Left forelimb (tissue), 1 donor: ENCODE results near the gene TMPRSS15.

Source experiments
- DNase-seq: peaks from one replicate; pipeline ENCODE4 v3.0.0-alpha.2; 2018; ENCODE audit warnings: low spot score

Gene TMPRSS15

DNA sequence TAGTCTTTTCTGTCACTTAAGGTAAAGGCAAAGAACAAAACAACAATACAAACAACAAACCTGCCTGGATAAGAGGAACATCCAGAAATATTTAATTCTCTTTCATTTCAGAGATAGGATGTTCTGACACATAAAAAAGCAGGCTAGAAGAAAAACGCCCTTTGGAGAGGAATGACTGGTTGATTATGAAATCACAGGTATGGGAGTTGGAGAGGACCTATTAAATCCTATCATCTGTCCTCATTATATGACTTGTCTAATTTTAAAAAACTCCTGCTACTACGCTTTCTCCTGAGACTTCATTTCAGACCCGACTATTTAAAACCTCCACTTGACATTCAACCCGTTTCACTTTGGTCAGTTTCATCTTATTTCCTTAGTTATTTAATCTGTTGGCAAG lies 54.1 kb downstream of the TMPRSS15 start:
- DNase-seq, result no peak

DNA sequence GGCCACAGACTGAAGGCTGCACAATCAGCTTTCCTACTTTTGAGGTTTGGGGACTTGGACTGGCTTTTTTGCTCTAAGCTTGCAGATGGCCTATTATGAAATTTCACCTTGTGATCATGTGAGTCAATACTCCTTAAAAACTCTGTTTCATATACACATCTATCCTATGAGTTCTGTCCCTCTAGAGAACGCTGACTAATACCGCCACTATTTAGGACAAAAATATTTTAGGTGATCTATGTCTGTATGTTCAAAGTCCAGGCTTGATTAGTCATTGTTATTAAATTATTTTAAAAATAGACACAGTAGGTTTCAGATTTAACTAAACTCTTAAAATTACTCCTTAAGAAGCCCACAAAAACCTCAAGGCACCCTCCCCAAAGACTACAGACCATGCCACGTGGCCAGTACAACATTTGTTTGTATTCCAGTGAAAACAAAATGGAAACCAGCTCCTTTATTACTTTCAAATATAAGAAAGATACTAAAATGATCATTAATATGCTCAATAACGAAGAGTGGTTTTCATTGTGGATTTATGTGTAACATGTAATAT lies 63.1 kb downstream of the TMPRSS15 start:
- DNase-seq, result no peak

DNA sequence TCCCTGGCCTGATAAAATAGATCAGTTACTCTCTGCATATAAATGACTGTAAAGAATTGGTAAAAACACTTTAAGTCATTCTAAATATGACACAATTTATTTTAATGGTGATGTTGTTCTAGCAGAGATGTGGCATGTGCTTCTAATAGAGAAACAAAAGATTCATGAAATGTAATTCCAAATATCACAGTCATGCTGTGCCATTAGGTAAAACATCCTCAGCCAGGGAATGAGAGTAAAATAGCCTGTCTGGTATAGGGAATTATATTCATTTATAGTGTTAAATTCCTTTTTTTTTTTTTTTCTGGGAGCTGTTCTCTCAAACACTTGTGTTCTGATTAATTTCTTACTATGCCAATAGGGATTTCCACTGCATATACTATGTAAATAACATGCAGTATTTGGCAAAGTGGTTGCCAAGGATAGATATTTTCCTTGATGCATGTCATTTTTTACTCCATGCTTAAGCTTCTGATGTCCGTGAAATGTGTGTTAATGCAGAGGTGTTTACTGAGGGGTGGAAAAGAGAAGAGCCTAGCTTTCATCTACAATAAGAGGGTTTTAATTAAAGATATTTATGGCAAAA lies 67.8 kb downstream of the TMPRSS15 start:
- DNase-seq, result no peak

DNA sequence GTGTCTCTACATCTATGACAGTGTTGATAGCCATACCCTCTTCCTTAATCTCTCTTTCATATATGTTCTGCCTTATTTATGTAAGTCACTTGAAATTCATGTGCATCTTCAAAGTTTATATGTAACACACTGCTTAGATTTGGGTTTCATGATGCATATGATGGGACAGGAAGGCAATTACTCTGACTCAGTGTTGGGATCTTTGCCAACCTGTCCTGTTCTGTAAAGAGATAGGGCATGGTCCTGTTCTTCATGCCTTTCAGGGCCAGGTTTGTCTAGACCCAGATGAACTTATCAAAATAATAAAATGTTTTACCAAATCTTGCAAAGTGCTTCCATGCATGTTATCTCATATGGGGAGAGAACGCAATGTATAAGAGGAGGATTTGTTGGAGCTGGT lies 69.5 kb downstream of the TMPRSS15 start:
- DNase-seq, result no peak

DNA sequence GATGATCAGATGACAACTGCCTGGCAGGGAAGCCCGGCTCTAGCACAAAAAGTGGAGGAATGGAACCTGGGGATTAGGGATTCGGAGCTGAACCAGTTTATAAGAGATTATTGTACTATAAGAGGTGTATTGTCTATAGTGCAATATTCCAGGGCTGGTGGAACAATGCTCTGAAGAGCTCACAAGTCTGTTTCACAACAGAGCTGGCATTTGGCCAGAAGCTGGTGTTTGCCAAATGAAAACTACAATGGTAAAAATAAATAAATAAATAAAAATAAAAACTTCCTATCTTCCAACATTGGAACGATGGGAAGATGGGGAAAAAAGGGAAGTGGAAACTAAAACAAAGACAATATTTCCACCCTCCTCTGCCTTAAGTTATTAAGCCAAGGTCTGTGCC lies 85.4 kb downstream of the TMPRSS15 start:
- no peak for DNase-seq

DNA sequence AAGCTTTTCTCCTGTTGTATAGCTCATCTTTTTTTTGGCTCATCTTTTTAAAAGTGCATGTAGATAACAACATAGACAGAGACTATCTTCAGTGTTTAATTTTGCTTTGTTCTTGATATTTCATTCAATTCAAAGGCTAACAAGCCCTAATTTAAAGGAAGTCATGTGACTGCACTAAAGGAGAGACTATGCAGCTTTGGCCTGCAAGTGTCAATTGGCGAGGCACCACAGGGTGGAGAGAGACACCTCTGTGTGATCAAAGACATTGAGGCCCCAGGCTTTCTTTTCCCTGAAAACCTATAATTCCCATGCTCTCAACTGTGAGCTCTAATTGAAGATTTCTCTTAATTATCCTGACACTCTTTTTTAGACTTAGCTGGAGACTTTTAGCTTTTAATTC lies 105.4 kb downstream of the TMPRSS15 start:
- DNase-seq, result no peak

DNA sequence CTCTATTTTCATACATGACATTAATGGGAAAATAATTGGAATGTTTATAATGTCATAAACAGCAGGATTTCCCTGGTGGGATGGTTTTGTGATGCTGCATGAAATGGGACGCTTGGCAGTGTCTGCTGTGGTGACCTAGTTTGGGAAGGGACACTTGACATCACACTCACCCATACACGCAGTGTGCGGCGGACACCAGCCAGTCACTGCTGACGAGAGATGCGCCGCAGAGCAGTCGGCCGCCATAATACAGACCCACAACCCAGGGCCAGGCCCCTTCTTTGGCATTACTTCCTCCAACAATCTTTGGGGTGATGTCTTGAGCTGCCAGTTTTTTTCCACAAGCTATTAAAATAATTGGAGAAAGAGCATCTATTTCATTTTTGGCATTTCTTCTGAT lies 109.5 kb downstream of the TMPRSS15 start:
- DNase-seq, result no peak

DNA sequence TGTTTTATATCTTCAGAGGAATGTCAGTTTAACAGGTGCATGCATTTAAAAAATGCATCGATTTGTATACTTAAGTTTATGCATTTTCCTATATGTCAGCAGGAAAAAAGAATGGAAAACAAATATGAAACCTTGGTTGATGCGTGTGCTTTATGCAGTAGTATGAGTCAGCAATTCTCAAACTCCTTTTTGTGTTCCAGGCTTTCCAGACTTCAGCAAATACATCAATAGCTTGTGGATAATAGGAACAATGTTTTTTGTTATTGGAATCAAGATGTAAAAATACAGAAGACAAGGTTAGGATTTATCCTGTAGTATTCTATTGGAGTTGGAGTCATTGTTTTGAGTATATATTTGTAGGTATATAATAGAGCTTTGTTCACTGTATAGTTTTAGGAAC lies 113.7 kb downstream of the TMPRSS15 start:
- no peak for DNase-seq

DNA sequence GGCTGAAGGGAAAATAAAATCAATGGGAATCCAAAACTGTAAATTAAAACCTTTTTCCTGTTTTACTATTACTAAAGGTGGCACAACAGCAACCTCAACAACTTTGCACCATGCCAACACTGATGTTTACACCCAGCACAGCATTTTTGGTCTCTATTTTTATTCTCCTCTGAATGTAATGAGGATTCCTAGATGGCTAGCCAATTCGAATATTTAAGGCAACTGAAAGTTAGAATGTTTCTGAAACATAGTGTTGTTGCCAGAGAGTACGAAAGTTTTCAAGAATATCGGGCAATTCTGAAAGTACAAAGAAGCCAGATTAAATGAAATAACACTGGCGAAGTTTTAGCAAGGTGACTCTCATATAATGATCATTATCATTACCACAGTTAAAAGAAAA lies 118.2 kb downstream of the TMPRSS15 start:
- no peak for DNase-seq

DNA sequence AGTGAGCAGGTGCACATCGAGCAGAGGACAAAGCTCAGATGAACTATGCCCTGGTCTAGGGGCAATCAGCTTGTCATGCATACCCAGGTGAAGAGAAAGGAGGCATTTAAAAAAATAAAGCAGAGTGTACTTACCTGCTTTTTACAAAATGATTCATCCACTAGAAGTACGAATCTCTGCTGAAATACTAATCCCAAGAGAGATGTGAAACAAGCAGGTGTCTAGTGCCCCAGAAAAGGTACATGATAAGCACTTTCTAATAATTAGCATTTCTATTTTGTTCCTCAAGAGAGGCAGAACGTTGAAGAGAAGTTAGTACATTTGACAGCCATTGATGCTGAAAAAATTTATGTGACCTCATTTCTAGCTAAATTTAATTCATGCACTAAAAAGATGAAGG lies 127.8 kb downstream of the TMPRSS15 start:
- no peak for DNase-seq

DNA sequence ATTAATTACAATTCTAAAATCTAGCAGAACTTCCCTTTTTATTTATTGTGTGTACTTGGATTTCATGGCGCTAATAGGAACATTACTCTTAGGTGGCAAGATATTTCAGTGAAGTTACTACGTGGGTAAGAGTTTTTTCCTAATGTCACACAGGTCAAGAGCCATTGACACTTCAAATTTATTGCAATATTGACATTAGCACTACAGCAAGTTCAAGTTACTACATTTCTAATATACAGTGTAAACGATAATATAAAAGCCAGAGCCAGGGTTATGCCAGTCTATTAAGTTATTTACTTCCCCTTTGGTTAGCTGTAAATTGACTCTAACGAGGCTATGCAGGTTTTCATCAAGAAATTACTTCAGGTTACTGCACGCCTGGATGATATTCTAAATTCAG lies 129.2 kb downstream of the TMPRSS15 start:
- no peak for DNase-seq

DNA sequence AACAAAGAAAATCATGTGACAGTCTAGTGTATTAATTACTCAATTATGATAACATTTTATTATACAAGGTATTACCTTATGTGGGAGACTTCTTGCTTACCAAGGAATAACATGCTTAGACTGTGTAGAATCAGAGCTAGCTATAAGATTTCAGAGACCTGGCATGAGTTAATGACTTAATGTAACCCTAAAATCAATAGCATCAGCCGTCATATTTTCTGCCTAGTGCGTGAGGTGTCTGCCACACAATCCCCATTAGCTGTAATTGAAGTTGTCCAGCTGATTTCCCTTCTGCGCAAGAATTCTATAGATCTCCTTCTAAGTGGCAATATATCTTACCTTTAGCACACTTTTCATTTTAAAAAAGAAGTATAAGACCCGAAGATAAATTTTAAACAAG lies 130.2 kb downstream of the TMPRSS15 start:
- DNase-seq, result no peak

DNA sequence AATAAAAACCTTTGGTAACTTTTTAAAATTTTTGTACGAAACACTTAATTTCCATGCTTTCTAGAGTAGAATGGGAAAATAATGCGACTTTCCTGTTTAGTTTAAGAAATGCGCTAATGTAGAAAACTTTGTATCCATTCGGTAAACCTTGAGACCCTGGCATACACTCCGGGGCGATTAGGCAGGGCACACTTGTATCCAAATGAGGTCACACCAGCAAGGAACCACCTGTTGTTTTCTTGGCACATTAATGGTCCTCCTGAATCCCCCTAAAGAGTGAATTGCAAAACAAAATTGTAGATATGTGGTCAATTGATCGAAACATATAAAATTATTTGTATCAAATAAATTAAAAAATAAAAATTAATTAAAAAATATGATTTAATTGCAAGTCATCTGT lies 133.7 kb downstream of the TMPRSS15 start:
- DNase-seq, result no peak

DNA sequence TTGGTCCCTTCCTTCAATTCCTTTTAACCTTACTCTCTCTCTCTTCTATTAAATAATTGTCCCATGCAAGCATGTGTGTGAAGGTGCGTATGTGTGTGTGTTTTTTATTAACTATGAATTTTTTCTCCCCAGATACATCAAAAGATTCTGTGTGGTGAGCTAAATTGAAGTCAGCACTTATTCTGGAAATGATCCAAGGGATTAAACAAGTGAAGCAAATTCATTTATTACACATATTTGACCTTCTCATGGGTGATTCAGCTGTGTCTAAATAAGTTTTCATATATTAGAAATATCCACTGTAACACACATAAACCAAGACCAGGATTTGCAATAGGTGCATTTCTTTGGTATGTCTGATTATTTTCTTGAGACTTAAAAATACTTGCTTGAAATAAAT lies 134.7 kb downstream of the TMPRSS15 start:
- no peak for DNase-seq

DNA sequence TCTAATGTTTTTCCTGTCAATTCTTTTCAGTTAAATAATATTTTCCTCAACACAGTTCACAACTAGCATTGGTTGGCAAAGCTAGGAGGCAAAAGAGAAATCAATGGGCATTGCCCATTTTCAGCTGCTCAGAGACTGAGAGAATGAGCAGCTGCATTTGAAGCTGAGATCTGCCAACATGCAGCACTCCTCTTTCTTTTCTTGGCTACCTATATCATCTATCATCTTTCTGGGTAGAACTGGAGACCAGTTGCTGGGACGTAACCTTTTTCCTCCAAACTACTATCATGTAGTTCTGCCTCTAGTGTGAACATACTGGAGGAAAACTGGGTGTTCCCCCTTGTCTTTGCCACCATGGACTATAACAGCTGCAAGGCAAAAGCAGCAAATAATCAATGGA lies 136.1 kb downstream of the TMPRSS15 start:
- DNase-seq, result no peak

DNA sequence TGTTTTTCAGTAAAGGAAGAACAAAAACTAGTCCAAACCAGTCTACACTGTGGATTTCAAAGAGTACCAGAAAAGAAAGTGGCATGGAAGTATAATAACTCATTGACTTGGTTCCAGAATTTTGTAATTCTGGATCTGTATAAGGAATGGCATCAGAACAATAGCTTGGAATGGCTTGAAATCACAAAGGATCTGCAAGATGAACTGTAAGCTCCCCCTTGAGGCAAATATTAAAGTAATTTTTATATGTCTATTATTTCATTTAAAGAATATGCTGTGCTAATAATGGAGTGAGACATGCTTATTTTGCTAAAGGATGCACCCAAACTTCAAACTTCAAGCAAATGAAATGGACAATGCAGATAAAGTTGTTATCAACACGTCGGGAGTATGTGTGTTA lies 137.6 kb downstream of the TMPRSS15 start:
- no peak for DNase-seq

DNA sequence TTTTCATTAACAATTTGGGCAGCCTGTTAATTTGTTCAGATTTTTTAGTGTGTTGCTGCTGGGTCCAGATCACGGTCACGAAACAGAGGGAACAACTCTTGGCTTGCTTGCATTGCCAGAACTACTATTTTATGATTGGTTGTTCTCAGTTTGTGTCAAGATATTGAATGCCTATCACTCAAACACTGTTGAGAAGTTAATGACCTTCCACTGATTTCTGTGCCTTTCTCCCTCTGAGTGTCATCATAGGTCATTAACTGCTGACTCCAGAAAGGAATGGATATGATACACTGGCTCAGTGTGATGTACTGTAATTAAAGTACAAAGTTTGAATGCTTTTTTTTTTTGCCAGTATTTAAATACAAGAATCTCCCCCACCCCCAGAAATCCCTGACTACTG lies 149.8 kb downstream of the TMPRSS15 start:
- DNase-seq, result no peak

DNA sequence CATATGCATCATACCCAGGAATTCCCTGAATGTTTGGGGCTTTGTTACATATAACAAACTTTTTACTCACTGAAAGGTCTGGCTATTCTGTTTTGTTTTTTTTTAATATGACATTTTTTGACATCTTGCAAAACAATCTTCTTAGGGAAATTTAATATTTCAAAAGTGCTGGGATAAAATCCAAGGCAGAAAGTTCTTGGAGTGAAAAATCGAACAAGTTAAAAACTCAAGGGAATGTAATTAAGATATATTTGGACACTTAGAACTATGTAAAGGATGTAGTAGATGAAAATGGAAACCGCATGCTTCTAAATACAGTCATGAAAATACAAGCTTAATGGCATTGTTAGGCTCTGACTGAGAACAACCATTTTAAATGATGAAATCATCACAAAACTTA lies 150.4 kb downstream of the TMPRSS15 start:
- DNase-seq, result no peak

DNA sequence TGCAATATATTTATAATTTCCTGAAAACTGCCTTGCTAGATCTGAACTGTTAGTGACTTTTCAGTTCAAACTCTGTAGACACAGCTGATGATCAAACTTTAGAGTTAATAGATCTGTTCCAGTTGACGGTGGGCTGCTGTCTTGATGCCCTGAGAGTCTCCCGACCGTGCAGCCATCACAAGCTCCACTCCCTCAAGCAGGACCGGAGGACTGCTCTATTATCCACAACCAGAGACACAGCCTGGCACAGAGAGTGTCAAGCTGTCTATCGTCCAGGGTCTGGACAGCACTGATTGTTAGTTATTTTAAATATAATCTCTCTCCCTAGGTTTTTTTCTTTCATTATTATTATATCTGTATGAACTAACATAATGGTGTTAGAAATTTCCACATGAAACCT lies 150.9 kb downstream of the TMPRSS15 start:
- DNase-seq, result no peak

DNA sequence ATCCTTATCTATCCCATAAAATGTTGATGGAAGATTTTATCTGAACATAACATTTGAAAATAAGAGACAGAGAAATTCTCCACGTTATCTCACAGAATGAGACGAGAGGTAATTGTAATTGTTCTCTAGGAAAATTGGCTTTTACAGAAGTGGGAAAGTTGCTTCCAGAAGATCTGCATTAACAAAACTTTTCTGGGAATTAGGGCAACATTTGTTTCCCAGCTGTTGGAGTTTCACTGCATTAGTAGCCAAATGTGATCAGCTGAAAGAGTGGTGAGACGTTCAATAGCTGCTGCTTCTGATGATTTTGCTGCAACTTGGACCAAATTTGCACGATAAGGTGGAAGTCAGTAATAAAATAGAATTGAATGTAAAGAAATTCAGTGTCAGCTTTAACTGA lies 151.3 kb downstream of the TMPRSS15 start:
- DNase-seq, result no peak

DNA sequence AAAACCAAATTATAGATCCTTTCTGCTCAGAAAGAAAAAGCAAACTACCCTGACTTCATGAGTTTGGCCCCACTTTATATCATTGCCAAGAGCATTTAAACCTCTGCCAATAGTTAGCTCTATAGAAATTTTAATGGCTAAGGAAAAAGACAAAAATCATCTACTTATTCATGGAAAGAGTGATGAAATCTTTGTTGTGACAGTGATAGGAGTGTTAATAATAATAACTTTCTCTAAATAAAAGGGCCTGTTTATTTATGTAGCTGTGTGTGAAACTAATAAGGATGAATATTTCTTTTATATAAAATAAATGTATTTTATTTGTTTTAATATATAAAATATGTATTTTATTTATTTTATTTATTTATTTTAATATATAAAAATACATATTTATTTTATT lies 152.5 kb downstream of the TMPRSS15 start:
- no peak for DNase-seq

DNA sequence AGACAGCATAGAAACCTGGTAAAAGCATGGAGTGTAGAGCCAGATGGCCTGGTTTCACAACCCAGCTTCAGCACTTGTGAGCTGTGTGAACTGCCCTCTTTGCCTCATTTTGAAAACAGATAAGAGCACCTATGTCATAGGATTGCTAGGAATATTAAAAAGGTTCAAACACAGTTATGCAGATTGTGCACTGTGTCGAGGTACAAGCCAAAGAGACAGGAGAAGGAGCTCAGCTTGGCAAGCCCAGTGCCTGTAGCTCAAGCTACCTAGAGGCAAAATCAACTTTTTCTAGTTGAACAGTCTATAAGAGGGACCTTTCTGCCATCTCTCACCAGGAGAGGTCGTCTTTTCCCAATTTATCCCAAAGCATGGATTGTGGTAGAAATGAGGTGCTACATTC lies 153.9 kb downstream of the TMPRSS15 start:
- DNase-seq, result no peak

DNA sequence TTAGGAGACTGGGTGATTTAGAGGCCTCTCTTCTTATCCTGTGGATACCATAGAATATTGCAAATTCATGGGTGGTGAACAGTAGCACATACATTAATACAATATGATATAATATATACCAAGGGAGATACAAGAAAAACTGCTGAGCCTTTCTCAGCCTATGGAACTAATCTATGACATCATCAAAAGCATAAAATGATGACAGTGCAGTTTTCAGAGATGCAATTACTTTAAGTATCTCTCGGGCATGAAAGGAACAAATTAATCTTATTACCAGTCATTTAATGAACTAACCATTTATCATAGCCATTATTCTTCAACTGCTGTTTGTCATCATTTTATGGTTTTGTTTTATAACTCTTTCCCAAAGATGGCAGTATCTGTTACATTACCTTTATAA lies 155.4 kb downstream of the TMPRSS15 start:
- DNase-seq, result no peak

DNA sequence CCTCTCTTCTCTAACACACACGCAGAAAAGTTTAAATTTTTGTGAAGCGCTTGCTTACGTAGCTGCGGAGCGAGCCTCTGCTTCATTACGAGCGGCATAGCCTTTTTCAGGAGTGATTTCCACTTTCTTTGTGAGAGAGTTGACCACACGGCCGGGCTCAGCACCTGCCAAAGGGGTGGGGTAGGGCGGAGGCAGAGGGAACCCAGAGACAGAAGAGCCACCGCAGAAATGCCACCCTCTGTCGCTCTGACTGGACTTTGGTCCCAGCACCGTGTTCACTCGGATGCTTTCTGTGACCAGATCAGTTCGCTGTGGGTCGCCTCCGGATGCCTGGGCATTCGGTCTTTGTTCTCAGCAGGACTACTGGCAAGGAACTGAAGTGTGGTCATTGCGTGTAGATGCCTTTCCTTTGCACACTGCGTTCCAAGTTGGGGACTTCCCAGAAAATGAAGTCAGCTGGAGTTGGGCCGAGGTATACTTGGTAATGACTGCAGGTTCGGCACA lies 158.1 kb downstream of the TMPRSS15 start:
- peak; percentile 73 for DNase-seq
